Mesodermal cell (in vitro differentiated cells): ENCODE results near the gene VSTM2B.
"Not testable (repeated sequence)": the region's sequence is repeated elsewhere in the genome, so short reads cannot be mapped to it uniquely, and the experiment has no call there.

Source experiments
- H3K27ac ChIP-seq: 2 replicates; pipeline ENCODE4 v1.7.0; 2013; ENCODE audit warnings: mild to moderate bottlenecking, low read depth, low read length, moderate library complexity; ENCODE audit not compliant: severe bottlenecking
- H3K36me3 ChIP-seq: 2 replicates; pipeline ENCODE4 v1.7.1; 2013; ENCODE audit warnings: mild to moderate bottlenecking, low read length, moderate library complexity; ENCODE audit not compliant: control insufficient read depth, insufficient read depth
- H3K4me1 ChIP-seq: one replicate; pipeline ENCODE4 v1.7.1; 2013; ENCODE audit warnings: mild to moderate bottlenecking, low read length; ENCODE audit not compliant: insufficient read depth, control insufficient read depth, poor library complexity, severe bottlenecking
- H3K4me3 ChIP-seq: 2 replicates; pipeline ENCODE4 v1.7.0; 2013; ENCODE audit warnings: low read length, control low read depth, mild to moderate bottlenecking; ENCODE audit not compliant: insufficient read depth, poor library complexity, severe bottlenecking; ENCODE audit errors: extremely low read depth
- H3K9me3 ChIP-seq: 2 replicates; pipeline ENCODE4 v1.7.1; 2013; ENCODE audit warnings: mild to moderate bottlenecking, low read length, moderate library complexity; ENCODE audit not compliant: control insufficient read depth
- WGBS, 2 experiments: methylation state at CpG; one replicate each; pipeline ENCODE4 v1.1.5; 2013; ENCODE audit warnings: missing lambda C conversion rate in 2 of 2; ENCODE audit not compliant: insufficient coverage in 2 of 2; 5-methylcytosine and 5-hydroxymethylcytosine counted together

Gene VSTM2B

DNA sequence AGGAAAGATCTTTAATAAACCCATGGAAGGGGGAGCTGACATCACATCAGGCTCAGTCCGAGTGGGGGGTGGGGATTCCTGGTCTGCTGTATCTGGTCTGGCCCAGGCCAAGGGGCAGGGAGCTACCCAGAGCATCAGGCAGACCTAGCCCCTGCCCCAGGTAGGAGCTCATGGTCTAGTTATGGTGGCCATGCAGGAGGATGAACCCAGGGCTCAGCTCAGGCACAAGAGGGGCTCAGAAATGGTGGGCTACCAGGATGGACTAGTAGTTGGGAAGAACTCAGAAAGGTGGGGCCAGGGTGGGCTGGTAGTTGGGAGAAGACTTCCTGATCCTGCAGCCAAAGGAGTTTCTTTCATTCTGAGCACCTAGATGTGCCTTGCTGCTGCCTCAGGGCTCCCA lies 14.3 kb downstream of the VSTM2B start:
- Histone ChIP-seq H3K4me3 (no peak overlapping the region), H3K27ac (no peak overlapping the region), H3K4me1 (no peaks in the 10 kb centered on the region), H3K9me3 (no peaks in the 10 kb centered on the region), H3K36me3 (no peaks in the 10 kb centered on the region)
- WGBS, 2 experiments: 29 to 40% methylated on average over 1 of the region's 1 CpG

- Histone ChIP-seq H3K4me1 (no peaks in the 10 kb centered on the region), H3K36me3 (no peaks in the 10 kb centered on the region), H3K27ac (no peak overlapping the region), H3K4me3 (no peak overlapping the region), H3K9me3 (no peaks in the 10 kb centered on the region)
- WGBS, 2 experiments: 73 to 83% methylated on average over 3 of the region's 3 CpGs
These were observed 15.9 kb downstream of the VSTM2B start for GRCh38 chr19:29541473-29542253.

DNA sequence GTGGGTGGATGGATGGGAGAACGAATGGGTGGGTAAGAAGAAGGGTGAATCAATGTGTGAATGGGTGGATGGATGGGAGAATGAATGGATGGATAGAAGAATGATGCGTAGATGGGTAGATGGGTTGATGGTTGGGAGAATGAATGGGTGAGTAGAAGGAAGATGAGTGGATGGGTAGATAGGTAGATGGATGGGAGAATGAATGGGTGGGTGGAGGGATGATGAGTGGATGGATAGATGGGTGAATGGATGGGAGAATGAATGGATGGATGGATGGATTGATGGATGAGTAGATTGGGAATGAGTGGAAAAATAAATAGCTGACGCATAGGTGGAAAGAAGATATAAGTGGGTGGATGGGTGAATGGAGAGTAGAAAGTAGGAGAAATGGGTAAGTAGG lies 16.5 kb downstream of the VSTM2B start:
- H3K9me3 ChIP-seq: no peaks in the 10 kb centered on the region
- no peaks in the 10 kb centered on the region for H3K36me3 ChIP-seq
- peaks cover 4% of the 10 kb centered on the region for H3K4me1 ChIP-seq
- no peak overlapping the region for H3K27ac ChIP-seq
- 68 to 71% methylated on average over 3 of the region's 3 CpGs for WGBS, 2 experiments
- H3K4me3 ChIP-seq: no peak overlapping the region

DNA sequence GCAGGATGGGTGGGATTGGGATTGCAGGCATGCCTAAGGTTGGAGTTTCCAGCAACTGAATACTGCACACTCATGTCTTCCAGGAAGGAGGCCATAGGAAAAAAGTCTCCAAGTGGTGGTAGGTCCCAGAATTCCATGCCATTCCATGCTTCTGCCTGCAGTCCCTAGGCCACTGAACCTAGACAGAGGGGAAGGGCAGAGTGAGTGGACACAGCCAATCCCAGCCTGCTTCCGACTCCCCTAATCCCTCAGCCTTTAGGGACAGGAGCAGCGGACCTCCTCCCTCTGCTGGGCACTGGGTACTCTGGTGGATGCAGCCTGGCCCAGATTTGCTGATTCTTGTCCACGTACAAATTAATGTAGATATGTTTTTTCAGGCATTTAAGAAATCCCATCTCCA lies 17.0 kb downstream of the VSTM2B start:
- H3K27ac ChIP-seq: no peak overlapping the region
- WGBS, 2 experiments: 79% methylated on average over 2 of the region's 3 CpGs
- no peaks in the 10 kb centered on the region for H3K9me3 ChIP-seq
- H3K4me3 ChIP-seq: no peak overlapping the region
- H3K36me3 ChIP-seq: no peaks in the 10 kb centered on the region
- H3K4me1 ChIP-seq: peaks cover 4% of the 10 kb centered on the region

DNA sequence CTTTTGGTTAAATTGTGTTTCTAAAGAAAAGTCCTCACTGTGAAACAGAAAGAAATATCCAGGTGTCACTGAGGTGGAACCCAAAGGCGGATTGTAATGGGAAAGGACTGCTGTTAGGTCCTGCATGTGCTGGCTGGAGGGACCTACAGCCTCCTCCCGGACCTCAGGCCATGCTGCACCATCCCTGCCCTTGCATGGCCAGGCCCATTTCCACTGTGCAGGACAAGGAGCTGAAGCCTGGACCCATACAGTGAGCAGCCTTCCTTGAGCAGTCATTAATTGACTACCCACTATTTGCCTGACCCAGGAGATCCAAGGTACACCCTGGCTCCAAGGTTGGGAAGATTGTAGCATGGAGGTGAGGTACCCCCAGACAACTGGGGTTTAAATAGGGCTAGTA lies 17.6 kb downstream of the VSTM2B start:
- Histone ChIP-seq H3K4me3 (no peak overlapping the region), H3K36me3 (no peaks in the 10 kb centered on the region), H3K9me3 (no peaks in the 10 kb centered on the region), H3K27ac (no peak overlapping the region), H3K4me1 (peaks cover 4% of the 10 kb centered on the region)
- WGBS, 2 experiments: 81 to 82% methylated on average over 2 of the region's 2 CpGs

DNA sequence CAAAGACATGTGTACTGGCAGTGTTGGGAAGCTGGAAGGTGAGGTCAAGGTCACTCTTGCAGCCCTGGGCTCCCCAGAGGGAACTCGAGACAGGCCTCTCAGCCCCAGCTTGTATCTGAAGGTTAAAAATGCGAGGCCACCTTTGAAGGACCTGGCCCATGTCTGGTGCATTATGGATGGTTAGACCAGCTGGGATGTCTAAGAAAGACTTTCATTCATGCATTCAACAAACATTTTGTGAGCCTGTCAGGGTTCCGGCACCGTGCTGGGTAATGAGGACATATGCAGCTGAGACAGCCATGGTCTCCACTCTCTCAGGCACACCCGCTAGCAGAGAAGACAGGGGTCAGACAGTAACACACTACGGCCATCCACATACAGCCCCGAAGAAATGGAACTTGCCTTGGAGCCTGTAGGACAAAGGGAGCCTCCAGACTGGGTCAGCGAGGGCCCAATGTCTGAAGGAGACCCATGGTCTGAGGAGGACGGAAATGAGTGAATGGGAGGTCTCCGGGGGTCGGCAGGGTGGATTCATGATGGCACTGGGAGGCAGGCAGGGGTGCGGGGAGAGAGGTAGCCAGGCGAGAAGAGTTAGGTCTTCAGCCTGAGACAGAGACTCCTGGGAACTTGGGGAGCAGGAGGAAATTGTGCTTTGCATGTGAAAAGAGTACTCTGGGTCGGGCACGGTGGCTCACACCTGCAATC lies 19.0 kb downstream of the VSTM2B start:
- H3K4me1 ChIP-seq: peaks cover 4% of the 10 kb centered on the region
- WGBS, 2 experiments: 90 to 93% methylated on average over 10 to 15 of the region's 15 CpGs
- H3K9me3 ChIP-seq: no peaks in the 10 kb centered on the region

DNA sequence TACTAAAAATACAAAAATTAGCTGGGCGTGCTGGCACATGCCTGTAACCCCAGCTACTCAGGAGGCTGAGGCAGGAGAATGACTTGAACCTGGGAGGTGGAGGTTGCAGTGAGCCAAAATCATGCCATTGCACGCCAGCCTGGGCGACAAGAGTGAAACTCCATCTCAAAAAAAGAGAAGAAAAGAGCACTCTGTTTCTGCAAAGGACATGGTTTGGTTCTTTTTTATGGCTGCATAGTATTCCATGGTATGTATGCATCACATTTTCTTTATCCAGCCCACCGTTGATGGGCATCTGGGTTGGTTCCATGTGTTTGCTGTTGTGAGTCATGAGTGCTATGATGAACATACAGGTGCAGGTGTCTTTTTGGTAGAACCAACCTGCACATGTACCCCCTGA lies 19.7 kb downstream of the VSTM2B start:
- H3K27ac ChIP-seq, H3K9me3 ChIP-seq, H3K36me3 ChIP-seq, H3K4me1 ChIP-seq, H3K4me3 ChIP-seq: not testable (repeated sequence)
- 80 to 100% methylated on average over 1 to 4 of the region's 4 CpGs for WGBS, 2 experiments

More for the DNA sequence above, 19.0 kb downstream of the VSTM2B start:
- Histone ChIP-seq H3K27ac (no peak overlapping the region), H3K36me3 (no peaks in the 10 kb centered on the region), H3K4me3 (no peak overlapping the region)

DNA sequence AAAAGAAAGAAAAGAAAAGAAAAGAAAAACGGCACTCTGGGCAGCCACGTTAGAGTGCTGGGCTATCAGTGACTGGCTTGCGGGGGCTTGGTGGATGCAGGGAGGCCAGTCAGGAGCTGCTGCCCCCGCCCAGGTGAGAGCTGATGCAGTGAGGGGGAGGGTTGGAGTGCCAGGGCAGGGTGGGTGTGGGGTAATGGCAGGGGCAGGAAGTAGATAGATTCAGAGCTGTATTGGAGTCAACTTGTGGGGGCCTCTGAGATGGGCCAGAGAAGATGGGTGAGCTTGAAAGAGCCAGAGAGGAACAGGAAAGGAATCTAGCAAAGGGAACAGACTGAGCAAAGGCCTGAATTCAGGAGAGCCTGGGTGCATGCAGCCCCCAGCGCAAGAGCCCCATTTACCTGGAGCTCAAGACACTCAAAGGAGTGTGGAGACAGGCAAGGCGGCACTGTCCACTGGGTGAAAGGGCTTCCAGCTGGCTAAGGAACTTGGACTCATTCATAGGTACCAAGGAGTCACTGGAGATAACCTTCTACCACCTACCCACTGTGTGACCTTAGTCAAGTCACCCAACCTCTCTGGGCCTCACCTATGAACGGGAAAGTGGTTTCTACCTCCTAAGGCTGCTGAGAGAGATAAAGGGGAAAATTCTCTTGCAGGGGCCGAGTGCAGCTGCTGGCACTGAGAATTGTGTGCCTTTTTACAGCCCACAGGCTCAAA lies 20.2 kb downstream of the VSTM2B start:
- peaks cover 4% of the 10 kb centered on the region for H3K4me1 ChIP-seq
- WGBS, 2 experiments: 90% methylated on average over 7 to 8 of the region's 8 CpGs
- H3K4me3 ChIP-seq: no peak overlapping the region
- no peak overlapping the region for H3K27ac ChIP-seq
- no peaks in the 10 kb centered on the region for H3K36me3 ChIP-seq
- H3K9me3 ChIP-seq: no peaks in the 10 kb centered on the region

- Histone ChIP-seq H3K9me3 (no peaks in the 10 kb centered on the region), H3K4me1 (peaks cover 4% of the 10 kb centered on the region), H3K36me3 (no peaks in the 10 kb centered on the region), H3K27ac (no peak overlapping the region), H3K4me3 (no peak overlapping the region)
- 62 to 74% methylated on average over 4 of the region's 10 CpGs for WGBS, 2 experiments
These were observed 20.9 kb downstream of the VSTM2B start for GRCh38 chr19:29546583-29547190.

- no peaks in the 10 kb centered on the region for H3K9me3 ChIP-seq
- H3K27ac ChIP-seq: no peak overlapping the region
- 84 to 87% methylated on average over 3 to 7 of the region's 7 CpGs for WGBS, 2 experiments
- no peaks in the 10 kb centered on the region for H3K36me3 ChIP-seq
- H3K4me3 ChIP-seq: no peak overlapping the region
- H3K4me1 ChIP-seq: peaks cover 4% of the 10 kb centered on the region
These were observed 21.7 kb downstream of the VSTM2B start for GRCh38 chr19:29547361-29547960.
